Upper lobe of right lung (tissue), 1 donor: ENCODE data around the gene PIGP. TPM values are rescaled to one million over a fixed set of nuclear protein-coding genes. Genes with fewer than 3 reads are reported as not detected.

Source experiments
- ATAC-seq: fragments of 200-7000 bp; cut with Tn5 transposase; one replicate; pipeline ENCODE4 v1.9.1; 2020; ENCODE audit warnings: mild to moderate bottlenecking, moderate library complexity
- DNase-seq: peaks from one replicate; pipeline ENCODE4 v3.0.0-alpha.2; 2020
- H3K27ac ChIP-seq: fragments of 200-600 bp; one replicate; pipeline ENCODE4 v1.8.0; 2022
- H3K27me3 ChIP-seq: fragments of 200-600 bp; one replicate; pipeline ENCODE4 v1.8.0; 2022; ENCODE audit warnings: mild to moderate bottlenecking
- H3K36me3 ChIP-seq: fragments of 200-600 bp; one replicate; pipeline ENCODE4 v1.8.0; 2022
- H3K4me1 ChIP-seq: fragments of 200-600 bp; one replicate; pipeline ENCODE4 v1.8.0; 2022
- H3K4me3 ChIP-seq: fragments of 200-600 bp; one replicate; pipeline ENCODE4 v1.8.0; 2022; ENCODE audit warnings: mild to moderate bottlenecking
- H3K9me3 ChIP-seq: fragments of 200-600 bp; one replicate; pipeline ENCODE4 v1.8.0; 2022
- intact Hi-C: fragments of 100-400 bp; cut with DNase I; formaldehyde crosslinking; loops from one replicate; pipeline ENCODE4 v1.11.0; 2022
- total RNA-seq: library from RNA; stranded (reverse); fragmentation: NEBNext Ultra II Directional; extraction: Animal tissue kit (Norgen Biotek cat#: 25700); gene quantifications from one replicate; pipeline ENCODE4 v1.2.1, GENCODE V29; 2021
- TF ChIP-seq, protein P1 (sequence below): fragments of 200-600 bp; IDR thresholded peaks from one replicate; pipeline ENCODE4 v1.8.0; 2022; ENCODE audit warnings: antibody characterized with exemption
- donor health status: DM: no; HTN: yes; CAD: no; lungs with severe emphysema.

The PIGP gene
- total RNA-seq, 1 donor from 2014 or later: 28.3 TPM

DNA sequence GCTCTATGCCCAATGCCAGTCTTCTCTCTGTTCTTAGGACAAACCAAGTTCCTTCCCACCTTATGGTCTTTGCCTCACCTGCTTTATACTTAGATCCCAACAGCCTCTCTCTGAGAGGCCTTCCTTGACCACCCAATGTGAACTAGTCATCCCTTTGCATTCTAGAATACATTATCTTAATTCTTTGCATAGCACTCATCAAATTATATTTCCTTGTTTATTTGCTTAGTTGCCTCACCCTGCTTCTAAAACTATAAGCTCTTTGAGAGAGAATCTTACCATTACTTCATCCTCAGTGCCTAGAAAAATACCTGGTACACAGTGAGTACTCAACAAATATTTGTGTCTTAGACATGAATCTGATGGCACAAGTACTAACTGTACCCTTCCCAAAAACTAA is 8.0 kb downstream of the PIGP start:
- no peaks in the 10 kb centered on the region for H3K9me3 ChIP-seq
- DNase-seq: no peak
- H3K36me3 ChIP-seq: peaks cover 14% of the 10 kb centered on the region
- intact Hi-C loops: no loop called here
- H3K27me3 ChIP-seq: no peaks in the 10 kb centered on the region
- no peak overlapping the region for H3K27ac ChIP-seq
- no peaks in the 10 kb centered on the region for H3K4me1 ChIP-seq
- no peak overlapping the region for H3K4me3 ChIP-seq
- ATAC-seq: no peak
- TF ChIP-seq, protein P1, sequence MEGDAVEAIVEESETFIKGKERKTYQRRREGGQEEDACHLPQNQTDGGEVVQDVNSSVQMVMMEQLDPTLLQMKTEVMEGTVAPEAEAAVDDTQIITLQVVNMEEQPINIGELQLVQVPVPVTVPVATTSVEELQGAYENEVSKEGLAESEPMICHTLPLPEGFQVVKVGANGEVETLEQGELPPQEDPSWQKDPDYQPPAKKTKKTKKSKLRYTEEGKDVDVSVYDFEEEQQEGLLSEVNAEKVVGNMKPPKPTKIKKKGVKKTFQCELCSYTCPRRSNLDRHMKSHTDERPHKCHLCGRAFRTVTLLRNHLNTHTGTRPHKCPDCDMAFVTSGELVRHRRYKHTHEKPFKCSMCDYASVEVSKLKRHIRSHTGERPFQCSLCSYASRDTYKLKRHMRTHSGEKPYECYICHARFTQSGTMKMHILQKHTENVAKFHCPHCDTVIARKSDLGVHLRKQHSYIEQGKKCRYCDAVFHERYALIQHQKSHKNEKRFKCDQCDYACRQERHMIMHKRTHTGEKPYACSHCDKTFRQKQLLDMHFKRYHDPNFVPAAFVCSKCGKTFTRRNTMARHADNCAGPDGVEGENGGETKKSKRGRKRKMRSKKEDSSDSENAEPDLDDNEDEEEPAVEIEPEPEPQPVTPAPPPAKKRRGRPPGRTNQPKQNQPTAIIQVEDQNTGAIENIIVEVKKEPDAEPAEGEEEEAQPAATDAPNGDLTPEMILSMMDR: no peak

DNA sequence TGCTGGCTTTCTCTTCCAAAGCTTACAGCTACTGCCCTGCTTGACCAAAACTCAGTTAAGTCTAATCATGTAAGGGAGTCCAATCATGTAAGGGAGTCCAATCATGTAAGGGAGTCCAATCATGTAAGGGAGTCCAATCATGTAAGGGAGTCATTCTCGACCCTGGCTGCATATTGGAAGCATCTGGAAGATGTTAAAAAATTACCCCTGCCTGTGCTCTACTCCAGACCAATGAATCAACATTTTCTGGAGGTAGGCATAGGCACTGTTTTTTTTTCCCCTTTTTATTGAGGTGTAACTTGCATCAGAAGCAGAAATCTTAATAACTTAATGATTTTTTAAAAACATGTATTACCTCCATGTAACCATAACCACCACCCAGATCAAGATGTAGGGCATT is 9.4 kb downstream of the PIGP start:
- TF ChIP-seq, protein P1: no peak
- Histone ChIP-seq H3K4me1 (no peaks in the 10 kb centered on the region), H3K27me3 (no peaks in the 10 kb centered on the region), H3K36me3 (peaks cover 14% of the 10 kb centered on the region), H3K4me3 (no peak overlapping the region), H3K9me3 (no peaks in the 10 kb centered on the region), H3K27ac (no peak overlapping the region)
- DNase-seq (no peak), ATAC-seq (no peak)
- intact Hi-C loops: no loop called here

DNA sequence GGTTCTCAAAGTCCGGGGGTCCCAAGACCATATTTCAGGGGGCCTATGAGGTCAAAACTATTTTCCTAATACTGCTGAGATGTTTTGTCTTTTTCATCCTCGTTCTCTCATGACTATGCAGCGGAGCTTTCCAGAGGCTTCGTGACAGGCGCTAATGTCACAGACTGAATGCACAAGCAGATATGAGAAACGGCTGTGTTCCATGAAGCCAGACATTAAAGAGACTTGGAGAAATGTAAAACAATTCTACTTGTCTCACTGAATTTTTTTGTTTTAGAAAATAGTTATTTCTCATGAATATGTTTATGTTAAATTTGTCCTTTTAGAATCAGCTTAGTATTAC is 10.3 kb downstream of the PIGP start:
- no peak overlapping the region for H3K27ac ChIP-seq
- no peaks in the 10 kb centered on the region for H3K4me1 ChIP-seq
- no peaks in the 10 kb centered on the region for H3K27me3 ChIP-seq
- TF ChIP-seq, protein P1: no peak
- peaks cover 14% of the 10 kb centered on the region for H3K36me3 ChIP-seq
- no peak overlapping the region for H3K4me3 ChIP-seq
- DNase-seq: no peak
- intact Hi-C loops: no loop called here
- no peak for ATAC-seq
- no peaks in the 10 kb centered on the region for H3K9me3 ChIP-seq

DNA sequence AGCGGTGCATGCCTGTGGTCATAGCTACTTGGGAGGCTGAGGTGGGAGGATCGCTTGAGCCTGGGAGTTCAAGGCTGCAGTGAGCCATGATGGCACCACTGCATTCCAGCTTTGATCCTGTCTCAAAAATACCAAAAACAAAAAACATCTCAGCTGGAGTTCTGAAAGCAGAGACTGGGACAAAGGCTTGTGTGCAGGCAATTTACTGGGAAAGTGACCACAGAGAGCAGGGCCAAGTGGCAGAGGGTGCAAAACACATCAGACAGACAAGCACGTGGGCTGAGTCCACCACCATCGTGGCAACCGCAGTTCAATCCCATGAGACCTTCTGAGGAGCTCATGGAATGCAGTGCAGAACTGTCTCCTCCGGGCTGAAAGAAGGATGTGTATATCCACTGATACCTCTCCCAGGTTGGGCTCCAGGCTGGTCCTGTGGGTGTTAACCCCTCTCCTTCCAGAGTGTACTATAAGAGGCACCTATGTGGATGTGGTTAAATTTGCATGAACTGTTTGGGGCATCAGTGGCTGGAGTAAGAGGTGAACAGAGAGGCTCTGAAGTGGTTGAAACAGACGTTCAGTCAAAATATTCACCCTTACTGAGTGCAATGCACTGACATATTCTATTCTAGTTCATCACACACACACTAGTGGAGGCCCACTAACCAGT is 10.8 kb downstream of the PIGP start:
- intact Hi-C loops: no loop called here
- no peak for DNase-seq
- no peak for ATAC-seq
- Histone ChIP-seq H3K9me3 (no peaks in the 10 kb centered on the region), H3K27me3 (no peaks in the 10 kb centered on the region), H3K27ac (no peak overlapping the region), H3K4me1 (no peaks in the 10 kb centered on the region), H3K36me3 (peaks cover 9% of the 10 kb centered on the region), H3K4me3 (no peak overlapping the region)
- TF ChIP-seq, protein P1: no peak

DNA sequence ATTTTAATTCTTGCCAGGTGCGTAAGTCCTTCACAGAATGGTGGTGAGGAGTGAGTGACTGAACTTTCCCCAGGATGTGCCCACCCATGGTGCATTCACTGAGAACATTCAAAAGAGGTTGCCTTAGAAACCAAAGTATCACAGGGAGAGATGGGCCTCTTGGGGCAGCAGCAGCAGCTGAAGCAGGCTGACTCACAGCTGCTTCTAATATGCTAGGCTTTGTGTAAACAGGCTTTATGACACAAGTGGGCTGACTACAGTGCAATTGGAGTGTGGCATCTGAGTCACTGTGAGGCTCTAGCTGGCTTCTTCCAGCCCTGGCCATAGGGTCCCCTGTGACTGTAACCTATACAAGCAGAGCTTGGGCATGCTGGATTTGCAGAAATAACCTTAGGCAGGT is 12.6 kb downstream of the PIGP start:
- Histone ChIP-seq H3K27ac (no peak overlapping the region), H3K4me3 (no peak overlapping the region), H3K27me3 (no peaks in the 10 kb centered on the region), H3K9me3 (no peaks in the 10 kb centered on the region), H3K4me1 (no peaks in the 10 kb centered on the region), H3K36me3 (peaks cover 2% of the 10 kb centered on the region)
- intact Hi-C loops: no loop called here
- TF ChIP-seq, protein P1: no peak
- ATAC-seq (peak; percentile 92), DNase-seq (peak; percentile 41)

DNA sequence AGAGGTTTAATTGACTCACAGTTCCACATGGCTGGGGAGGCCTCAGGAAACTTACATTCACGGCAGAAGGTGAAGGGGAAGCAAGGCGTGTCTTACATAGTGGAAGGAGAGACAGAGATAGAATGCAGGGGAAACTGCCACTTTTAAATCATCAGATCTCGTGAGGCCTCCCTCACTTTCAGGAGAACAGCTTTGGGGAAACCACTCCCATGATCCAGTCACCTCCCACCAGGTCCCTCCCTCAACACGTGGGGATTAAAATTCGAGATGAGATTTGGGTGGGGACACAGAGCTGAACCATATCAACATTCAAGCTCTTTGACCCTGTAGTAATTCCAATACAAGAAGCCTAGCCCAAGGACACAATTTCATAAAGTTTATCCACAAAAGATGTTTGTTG is 13.7 kb downstream of the PIGP start:
- DNase-seq (no peak), ATAC-seq (no peak)
- no peak overlapping the region for H3K4me3 ChIP-seq
- H3K27me3 ChIP-seq: no peaks in the 10 kb centered on the region
- H3K27ac ChIP-seq: no peak overlapping the region
- no peaks in the 10 kb centered on the region for H3K36me3 ChIP-seq
- H3K4me1 ChIP-seq: no peaks in the 10 kb centered on the region
- H3K9me3 ChIP-seq: no peaks in the 10 kb centered on the region
- TF ChIP-seq, protein P1: no peak
- intact Hi-C loops: no loop called here
